DMS153 (cell line): ENCODE measurements around the gene RBM20.

ENCODE experiments used
- DNase-seq: peaks from one replicate; lab custom pipeline; 2025; lab: John Stamatoyannopoulos, UW

RBM20 gene

DNA sequence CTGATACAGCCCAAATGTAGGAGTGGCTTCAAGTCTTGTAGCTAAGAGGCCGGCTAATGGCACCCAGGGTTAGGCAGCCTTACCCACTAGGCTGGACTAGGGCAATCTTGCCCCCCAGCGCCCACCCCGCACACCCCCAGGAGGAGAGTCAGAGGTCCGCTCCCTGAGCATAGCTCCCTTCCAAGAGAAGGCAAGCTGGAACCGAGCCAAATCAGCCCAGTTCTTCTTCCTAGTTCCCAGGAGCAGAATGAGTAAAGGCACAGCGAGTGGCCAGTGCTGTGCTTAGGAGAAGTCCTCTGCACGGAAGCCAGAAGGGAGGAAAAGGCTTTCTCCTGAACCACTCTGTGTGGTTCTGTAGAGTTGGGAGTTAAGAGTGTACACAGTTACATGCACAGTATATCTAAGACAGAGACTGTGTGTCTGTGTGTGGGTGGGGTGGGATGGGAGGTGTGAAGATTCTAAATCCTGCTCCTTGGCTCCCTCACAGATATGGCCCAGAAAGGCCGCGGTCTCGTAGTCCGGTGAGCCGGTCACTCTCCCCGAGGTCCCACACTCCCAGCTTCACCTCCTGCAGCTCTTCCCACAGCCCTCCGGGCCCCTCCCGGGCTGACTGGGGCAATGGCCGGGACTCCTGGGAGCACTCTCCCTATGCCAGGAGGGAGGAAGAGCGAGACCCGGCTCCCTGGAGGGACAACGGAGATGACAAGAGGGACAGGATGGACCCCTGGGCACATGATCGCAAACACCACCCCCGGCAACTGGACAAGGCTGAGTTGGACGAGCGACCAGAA, 167.8 kb downstream of the RBM20 start:
- no peak for DNase-seq

DNA sequence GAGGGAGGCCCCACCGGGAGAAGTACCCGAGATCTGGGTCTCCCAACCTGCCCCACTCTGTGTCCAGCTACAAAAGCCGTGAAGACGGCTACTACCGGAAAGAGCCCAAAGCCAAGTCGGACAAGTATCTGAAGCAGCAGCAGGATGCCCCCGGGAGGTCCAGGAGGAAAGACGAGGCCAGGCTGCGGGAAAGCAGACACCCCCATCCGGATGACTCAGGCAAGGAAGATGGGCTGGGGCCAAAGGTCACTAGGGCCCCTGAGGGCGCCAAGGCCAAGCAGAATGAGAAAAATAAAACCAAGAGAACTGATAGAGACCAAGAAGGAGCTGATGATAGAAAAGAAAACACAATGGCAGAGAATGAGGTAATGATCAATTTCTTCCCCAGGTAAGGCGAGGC, 168.4 kb downstream of the RBM20 start:
- DNase-seq, result no peak

DNA sequence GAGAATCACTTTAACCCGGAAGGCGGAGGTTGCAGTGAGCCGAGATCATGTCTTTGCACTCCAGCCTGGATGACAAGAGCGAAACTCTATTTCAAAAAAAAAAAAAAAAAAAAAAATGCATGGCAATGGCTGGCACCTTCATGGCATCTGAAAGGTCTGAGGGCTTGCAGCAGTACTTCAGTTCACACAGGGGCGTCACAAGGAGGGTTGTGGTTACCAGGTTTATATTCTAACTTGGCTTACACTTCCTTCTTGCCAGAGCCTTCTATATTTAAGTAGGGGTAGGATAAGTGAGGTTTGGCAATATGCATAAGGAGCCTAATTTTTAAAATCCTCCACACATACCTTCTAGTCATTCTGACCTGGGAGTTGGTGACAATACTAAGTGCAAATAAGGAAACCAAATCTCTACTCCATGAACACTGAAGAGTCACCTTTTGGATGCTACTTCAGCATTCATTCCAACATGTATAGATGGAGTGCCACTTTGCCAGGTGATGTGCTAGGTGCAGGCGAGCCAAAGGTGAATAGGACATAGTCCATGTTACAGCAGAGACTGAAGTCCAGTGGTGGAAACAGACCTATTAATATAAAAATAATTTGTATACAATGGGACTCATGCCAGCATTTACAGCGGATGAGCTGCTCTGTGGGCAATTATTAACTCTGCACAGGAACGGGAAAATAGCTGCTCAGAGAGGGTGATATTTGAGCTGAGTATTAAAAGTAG, 169.8 kb downstream of the RBM20 start:
- DNase-seq, result no peak

DNA sequence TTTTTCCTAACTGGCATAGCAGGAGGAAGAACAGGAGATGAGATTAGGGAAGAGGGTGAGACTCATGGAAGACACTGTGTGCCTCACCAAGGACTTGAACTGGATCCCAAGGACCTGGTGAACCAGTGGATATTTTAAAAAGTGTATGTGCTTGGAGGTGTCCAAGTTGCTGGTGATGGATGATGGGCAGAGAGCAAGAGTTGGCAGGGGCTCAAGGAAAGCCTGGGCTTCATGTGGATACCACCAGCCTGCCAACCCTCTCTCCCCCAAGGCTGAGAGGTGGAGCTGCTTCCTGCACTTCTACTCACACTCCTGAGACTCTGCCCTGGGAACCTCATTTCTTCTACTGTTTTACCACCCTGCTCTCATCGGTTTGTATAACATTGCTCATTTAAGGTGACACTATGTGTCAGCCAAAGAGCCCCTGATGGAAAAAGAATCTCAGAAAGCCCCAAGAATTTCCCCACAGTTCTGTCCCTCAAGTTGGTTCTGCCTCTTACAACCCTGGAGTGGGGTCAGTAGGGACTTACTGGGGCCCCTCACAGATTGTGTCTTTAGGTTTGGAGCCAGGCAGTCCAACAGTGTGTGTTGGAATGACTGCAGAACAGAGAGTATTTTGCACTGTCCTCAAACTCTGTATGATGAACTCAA, 171.3 kb downstream of the RBM20 start:
- DNase-seq, result no peak

DNA sequence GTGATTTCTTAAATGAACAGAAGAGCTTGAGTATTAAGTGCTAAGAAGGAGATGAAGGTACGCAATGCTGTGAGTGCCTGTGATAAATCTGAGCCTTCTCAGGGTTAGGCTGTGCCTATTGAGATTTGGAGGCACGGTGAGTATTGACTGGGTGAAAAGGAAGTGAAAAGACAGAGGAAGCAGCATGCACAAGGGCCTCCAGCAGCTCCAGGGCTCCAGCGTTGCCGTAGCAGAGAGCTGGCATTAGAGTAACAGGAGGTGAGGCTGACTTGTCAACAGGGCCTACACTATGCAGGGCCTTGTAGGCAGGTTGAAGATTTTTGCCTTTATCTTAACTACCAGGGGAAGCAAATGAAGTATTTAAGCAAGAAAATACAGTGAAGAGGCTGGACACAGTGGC, 173.5 kb downstream of the RBM20 start:
- DNase-seq, result no peak

DNA sequence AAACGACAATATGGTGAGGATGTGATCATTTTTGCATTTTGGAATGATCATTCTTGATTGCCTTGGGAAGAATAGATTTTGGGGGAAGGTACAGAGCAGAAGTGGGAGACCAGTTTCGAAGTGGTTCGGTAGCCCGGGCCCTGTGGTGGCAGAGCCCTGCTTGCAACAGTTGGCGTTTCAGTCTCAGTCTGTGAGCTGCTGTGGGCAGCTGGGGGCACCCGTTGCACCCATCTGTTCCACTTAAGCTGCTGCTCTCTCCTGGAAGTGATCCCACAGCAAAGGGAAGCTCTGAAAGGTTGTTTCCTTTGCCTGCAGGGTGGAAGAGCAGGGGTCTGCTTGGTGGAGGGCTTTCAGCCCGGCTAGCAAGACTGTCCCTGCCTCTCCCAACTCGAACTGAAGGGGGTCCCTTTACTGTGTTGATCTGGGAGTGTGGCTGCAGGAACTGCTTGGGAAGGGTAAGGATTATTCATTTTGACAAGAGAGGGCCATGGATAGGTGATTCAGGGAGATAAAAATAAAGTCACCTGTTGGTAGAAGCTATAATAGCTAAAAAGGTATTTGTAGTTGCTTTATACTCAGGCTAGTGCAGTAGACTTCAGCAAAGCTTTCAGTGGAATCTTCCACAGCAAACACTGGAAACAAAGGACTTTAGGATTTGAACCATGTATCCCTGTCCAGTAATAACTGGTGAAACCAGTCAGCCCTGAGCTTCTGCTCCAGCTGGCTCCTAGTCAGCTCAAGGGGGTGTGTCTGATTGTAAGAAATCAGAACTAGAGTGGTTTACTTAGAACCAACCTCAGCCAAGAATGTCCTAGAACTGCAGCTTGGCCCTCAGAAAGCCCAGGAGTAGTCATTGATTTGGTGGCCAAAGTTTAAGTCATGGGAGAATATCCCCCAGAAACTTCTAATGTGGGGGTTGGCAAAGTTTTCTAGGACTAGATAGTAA, 174.4 kb downstream of the RBM20 start:
- no peak for DNase-seq

DNA sequence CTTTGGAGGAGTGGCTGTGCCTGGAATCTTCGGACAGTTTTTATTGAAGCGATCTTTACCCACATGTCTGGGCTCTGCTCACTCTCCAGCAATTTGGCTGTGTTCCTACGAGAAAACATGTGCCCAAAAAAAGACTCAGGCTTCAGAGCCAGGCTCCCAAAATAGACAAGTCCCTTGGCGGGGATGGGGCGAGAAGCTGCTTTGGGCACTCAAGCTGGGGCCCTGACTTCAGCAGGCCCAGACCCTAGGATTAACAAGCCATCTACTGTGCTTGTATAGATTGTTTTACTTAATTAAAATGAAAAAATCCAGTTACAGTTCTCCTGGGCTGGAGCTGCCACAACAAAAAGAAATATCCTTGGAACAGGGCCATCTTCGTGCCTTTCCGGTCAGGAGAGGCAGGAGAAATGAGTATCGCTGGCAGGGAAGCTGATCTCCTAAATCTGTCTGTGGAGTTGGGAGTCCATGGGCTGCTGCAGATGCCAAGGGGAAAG, 176.2 kb downstream of the RBM20 start:
- DNase-seq, result no peak

DNA sequence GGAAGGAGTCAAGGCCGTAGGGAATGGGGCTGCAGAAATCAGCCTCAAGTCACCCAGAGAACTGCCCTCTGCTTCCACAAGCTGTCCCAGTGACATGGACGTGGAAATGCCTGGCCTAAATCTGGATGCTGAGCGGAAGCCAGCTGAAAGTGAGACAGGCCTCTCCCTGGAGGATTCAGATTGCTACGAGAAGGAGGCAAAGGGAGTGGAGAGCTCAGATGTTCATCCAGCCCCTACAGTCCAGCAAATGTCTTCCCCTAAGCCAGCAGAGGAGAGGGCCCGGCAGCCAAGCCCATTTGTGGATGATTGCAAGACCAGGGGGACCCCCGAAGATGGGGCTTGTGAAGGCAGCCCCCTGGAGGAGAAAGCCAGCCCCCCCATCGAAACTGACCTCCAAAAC, 177.4 kb downstream of the RBM20 start:
- DNase-seq, result no peak

DNA sequence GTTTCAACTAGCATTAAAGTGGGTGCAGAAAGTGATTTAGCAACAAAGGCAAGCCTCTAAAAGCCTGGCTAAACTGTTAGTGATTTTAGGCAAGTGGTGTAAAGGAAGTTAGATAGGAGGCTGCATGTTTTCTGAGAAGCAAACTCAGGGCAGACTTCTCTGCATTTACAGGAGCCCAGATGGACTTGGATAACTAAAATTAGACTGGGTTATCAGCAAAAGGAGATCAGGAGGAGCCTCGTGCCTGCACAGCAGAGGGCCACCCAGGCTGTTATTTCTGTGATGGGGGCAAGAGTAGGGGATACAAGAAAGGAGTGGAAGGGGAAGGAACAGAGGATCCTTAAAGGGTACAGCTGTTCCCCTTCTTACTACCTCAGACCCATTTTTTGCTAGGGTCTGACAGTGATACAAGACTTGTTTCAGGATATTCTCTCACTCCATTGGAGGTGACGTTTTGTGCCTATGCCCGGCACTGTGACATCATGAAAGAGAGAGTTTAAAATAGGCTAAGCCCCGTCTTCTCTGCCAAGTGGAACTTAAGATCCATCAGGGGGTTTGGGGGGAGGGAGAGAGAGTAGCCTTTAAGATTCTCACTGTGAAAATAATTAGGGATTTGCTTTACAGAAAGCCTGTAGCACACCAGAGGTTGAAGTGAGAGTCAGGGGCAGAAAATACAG, 178.0 kb downstream of the RBM20 start:
- DNase-seq, result no peak

DNA sequence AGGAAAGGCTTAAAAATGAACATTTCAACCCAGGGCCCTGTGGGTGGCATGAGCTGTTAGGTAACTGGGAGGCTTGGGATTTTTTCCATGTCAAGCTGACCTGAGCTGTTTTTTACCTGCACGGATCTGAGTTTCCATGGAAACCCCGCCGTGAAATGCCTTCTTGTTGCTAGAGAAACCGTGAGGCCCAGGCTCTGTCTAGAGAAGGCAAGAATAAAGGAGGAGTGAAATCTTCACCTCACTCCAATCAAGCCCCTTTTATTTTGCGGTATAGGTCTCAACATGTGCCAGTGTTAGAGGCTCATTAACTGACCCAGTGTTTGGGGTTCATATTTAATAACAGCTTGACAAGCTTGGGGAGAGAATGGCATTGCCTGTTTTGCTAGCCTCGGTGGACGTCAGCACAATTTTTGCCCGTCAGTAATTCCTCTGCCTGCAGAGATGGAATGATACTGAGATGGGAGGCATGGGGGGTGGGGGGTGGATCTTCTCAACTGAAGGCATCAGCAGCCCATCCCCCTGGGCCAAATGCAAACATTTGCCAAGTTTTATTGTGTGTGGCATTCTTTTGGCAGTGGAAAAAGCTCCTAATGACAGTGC, 178.7 kb downstream of the RBM20 start:
- DNase-seq, result no peak

DNA sequence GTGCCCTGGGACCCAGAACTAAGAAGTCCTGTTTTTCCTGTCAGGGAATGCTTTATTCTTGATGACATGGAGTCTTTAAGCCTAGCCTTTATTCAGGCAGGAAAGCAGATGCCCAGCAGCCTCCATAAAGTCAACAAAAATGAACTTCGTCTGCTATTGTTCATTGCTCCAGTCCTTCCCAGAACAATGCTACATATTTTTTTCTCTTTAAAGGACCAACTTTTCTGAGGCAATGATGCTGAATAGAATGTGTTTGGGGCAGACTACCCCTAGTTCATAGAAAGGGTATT, 180.0 kb downstream of the RBM20 start:
- DNase-seq, result no peak

DNA sequence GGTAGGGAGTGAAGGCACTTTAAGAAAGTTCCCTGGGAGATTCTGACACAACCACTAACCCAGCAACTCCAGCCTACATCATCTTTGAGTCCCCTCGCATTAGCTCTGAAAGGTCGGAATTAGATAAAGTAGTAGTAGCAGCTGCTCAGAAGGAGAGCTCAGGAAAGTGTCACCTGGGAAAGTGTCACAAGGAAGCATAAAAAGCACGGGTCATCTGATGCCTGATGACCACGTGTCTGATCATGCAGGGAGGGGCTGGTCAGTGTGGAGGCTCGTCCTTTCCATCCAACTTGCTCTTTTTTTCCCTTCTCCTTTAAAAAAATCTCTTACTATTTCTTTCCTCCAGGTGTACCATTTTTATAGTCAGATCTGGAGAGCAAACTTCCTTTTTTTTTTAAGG, 180.5 kb downstream of the RBM20 start:
- DNase-seq, result no peak

DNA sequence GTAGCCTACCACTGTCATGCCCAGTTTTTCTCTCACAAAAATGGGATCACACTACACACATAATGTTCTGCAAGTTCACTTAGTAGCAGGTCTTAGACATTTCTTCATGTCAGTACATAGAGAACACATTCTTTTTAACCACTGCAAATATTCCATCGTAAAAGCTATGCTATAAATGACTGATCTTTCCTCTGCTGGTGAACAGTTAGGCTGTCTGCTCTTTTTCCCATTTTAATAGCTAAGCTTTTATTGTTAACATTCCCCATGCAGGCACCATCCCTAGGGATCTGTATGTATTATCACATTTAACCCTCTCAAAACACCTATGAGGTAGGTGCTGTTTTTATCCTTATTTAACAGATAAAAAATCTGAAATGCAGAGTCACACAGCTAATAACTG, 181.4 kb downstream of the RBM20 start:
- no peak for DNase-seq

DNA sequence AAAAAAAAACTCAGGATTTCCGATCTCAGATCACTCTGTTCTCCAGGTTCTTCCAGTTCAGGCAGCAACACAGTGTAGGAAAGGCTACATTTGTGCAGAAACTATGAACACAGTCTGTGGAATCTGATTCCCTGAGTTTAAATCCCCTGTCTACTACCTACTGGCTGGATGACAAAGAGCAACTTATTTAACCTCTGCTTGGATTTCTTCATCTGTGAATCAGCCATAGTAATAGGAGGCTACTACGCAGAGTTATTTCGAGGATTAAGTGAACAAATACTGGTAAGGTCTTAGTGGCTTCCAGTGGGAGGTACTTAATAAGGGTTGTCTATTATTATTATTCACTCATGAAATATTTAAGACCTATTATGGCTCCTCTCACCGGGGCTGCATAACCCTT, 183.3 kb downstream of the RBM20 start:
- DNase-seq, result no peak

DNA sequence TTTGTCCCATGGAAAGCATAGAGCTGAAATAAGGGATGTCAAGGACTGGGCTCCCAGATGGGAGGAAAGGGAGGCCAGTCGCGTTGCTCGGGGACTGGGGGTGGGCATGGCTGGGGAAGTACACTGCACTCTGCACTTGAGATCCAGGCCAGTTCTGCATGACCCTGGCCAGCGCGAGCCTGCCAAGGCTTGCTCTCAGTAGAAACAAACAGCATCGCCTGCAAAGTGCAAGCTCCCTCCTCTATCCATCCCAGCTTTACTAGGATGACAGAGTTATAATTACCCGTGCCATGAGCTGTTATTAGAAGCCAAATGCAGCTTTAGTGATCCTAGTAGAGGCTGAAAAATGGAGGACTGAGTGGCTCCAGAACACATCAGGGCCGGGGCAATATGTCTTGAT, 183.7 kb downstream of the RBM20 start:
- DNase-seq, result no peak

DNA sequence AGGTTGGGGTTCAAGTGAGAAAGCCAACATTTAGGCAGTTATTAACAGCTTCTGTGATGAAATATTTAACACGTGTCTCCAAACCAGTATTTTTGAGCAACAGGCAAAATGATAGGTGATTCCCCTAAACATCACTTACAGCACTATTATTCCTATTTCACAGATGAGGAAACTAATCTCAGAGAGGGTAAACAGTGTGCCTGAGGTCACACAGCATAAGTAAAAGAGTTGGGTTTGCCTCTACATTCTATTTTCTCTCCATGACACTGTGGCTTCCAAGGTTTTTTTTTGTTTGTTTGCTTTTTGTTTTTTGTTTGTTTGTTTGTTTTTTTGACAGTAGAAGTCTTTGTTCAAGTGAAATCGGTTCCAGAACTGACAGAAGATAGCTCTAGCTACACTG, 184.4 kb downstream of the RBM20 start:
- no peak for DNase-seq

DNA sequence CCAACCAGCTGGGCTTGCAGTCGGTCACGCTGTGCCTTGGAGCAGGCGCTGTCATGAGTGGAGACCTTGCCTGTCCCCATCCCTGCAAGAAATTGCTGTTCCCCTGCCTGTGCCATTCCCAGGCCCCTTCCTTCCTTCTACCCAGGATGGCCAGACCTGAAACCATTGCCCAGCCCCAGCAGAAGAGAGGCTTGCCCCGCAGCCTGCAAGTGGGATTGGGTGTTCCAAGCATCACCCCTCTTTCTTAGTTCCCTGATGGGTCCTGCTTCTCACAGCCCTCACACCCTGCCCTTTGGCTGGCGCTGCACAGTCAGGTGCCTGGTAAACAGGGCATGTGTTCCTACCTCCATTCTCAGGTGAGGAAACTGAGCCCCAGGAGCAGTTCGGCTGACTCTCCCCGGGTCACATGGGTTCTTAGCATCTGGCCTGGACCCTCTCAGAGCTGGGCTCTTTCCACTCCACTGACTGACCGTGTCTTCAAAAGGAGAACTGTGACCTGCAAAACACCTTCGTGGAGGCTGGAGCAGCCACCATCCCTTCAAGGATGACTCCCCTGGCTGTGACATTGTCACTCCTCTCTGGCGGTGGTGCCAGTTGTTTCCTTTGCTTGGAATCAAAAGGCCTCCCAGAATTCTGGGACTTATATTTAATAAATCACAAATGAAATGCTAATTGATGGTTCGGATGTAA, 185.7 kb downstream of the RBM20 start:
- no peak for DNase-seq

DNA sequence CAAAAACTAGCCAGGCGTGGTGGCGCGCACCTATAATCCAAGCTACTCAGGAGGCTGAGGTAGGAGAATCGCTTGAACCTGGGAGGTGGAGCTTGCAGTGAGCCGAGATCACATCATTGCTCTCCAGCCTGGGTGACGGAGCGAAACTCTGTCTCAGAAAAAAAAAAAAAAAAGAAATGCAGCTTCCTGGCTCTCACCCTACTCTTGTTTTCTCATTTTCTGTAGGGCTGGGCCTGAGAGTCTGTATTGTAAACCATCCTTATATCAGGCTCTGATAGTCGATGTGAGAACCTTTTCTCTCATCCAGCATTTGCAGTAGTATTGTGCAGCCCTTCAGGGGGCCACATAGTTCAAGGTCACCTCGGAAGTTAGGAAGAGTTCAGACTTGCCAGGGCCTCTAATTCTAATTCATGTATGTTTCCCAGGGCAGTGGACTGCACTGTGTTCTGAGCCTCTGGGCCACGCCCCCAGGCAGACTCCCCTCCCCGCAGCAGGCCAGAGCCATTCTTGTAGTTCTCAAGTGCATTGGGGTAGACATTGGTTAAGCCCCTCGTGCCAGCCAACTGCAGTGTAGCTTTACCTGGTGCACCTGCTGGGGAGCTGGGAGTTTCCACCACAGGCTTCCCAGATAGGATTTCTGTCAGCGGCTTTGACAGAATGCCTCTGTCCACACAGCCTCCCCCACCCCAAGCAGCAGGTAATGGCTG, 189.3 kb downstream of the RBM20 start:
- no peak for DNase-seq

DNA sequence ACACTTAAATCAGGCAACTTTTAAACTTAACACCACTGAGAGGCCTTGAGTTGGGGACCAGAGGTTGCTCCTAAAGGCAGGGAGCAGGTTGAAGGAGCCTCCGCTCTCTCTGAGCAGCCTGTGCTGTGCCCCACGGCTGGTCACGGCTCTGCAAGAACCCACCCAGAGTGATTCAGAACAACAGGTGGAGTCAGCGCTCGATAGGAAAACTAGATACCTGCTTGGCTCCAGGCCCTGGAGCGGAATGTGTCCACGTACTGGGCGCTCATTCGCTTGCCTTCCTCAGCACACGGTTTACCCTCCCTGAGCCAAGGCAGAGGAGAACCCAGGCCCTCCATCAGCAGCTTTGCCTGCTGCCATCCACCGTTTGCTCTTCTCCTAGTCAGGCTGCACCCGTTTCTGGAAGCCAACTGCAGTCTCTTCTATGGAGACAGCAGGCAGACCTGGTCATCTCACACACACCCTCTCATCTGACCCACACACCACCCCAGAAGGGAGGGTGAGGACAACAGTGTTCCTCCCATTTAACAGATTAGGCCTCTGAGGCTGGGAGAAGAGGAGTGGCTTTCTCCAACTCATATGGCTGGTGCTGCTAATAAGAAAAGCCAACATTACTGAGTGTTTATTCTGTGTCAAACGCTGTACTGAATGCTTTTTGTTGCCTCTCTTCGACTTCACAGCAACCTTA, 189.9 kb downstream of the RBM20 start:
- DNase-seq, result peak; percentile 71
